GM18517 (cell line): ENCODE results near the gene TNK1.

Experiments used
- ATAC-seq: cut with Tn5 transposase; IDR thresholded peaks from one replicate; pipeline ENCODE4 v1.9.1; 2021; ENCODE audit warnings: mild to moderate bottlenecking, moderate library complexity; ENCODE audit not compliant: unreplicated experiment

Gene TNK1

DNA sequence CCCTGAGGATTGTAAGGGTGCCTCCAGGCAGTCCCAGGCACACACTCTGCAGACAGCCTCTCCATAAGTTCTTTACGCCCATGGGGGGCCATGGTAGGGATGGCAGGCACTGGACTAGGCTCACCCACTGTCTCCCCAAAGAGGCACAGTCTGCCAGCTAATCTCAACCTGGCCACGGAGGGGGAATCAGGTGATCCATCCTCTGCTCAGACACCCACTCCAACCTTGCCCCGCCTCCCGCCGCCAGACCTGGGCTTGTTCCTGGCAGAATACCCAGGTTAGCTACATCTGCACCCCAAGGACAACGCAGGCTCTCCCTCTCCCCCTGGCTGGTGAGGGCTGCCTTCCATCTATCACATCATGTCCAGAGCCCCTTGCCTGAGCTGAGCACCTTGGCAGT, 28.0 kb downstream of the TNK1 start:
- no peak for ATAC-seq

DNA sequence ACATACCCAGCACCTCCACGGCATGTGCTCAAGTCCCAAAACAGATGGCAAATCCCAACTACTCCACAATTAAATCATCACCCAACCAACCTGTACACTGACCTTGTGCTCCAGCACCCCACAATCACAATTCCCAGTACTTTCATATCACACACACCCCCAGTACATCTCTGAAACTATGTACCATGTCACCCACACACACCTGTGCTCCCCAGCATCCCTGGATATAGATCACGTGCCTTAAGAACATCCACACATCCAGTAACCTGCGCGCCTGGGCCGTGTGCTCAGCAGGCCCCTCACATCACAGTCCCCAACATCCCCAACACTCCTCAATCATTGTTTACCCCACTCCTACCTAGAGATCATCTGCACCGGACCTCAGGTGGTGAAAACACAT, 28.8 kb downstream of the TNK1 start:
- ATAC-seq = no peak

DNA sequence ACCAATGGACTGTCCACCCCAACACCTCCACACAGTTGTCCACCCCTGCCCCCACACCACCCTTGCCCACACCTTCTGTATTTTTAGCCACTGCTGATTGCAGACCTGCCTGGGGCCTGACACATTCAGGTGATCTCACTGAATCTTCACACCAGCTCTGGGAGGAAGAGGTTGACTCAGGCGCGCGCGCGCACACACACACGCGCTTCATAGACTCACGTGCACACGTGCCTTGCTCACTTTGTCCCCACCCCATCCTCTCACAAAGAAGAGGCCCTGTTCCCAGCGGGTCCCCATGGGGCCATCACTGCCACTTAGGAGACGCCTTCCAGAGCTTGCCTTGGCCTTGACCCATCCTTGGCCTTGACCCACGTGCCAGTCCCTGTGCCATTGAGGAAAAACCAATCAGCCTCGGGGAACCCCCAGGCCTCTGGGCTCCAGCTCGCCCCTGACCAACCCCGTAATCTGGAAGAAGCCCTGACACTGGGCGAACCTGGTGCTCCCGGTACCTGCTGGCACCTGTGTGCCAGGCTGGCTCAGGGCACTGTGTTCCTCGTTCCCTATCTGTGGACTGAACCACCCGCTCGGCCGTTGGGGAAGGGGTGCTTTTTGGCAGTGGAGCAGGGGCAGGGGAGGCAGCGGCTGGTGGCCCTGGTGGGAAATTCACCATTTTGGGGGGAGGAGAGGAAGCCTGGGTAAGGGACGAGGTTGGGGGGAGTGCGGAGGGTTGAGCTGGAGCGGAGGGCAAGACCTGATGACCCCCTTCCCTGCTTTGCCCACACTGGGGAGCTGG, 29.9 kb downstream of the TNK1 start:
- ATAC-seq = no peak

GRCh38 chr17:7411427-7411750, 30.5 kb downstream of the TNK1 start:
- no peak for ATAC-seq

DNA sequence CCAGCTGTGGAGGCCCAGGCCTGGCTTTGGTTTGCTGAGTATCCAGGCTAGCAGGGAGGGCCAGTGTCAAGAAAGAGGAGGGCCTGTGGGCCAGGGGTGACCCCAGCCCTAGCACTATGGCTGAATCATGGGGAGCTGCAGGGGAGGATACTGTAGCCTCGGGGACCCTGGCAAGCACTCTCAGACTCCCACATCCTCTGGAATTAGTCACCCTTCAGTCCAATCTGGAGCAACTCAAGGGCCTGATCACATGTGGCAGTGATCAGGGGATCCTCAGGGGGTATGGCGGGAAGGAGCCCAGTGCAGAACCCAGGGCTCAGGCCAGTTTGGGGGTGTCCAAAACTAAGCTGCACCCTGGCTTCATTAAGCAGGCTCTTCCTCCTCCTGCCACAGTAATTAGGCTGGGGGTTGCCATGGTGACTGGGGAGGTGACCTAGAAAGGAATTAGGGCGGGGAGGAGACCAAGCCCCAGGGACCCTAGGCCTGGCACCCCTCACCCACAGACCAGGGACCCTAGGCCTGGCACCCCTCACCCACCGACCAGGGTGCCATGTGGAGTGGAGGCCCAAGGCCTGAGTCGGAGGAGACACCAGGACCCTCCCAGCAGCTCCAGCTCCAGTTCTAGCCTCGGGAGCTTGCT, 32.6 kb downstream of the TNK1 start:
- ATAC-seq = no peak

- no peak for ATAC-seq
Measured at GRCh38 chr17:7414837-7415236, 33.9 kb downstream of the TNK1 start.

GRCh38 chr17:7415784-7416183, 34.9 kb downstream of the TNK1 start:
- ATAC-seq = no peak

DNA sequence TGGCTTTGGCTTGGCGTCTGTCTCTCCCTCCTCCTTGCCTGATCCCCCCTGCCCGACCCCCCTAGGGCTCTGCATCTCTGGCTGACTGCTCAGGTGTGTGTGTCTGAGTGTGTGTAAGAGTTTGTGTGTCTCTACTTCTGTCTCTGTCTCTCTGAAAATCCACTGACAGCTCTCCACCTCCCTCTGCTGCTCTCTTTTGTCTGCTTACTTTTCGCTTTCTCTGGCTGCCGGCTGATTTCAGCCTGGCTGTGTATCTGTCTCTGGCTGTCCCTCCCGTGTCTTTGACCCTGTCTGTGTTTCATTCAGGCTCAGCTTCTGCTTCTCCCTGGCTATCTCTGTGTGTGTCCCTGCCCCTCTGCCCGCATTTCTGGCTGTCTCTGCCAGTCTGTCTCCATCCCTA, 35.4 kb downstream of the TNK1 start:
- no peak for ATAC-seq

- ATAC-seq = no peak
Measured at GRCh38 chr17:7417056-7417655, 36.3 kb downstream of the TNK1 start.

DNA sequence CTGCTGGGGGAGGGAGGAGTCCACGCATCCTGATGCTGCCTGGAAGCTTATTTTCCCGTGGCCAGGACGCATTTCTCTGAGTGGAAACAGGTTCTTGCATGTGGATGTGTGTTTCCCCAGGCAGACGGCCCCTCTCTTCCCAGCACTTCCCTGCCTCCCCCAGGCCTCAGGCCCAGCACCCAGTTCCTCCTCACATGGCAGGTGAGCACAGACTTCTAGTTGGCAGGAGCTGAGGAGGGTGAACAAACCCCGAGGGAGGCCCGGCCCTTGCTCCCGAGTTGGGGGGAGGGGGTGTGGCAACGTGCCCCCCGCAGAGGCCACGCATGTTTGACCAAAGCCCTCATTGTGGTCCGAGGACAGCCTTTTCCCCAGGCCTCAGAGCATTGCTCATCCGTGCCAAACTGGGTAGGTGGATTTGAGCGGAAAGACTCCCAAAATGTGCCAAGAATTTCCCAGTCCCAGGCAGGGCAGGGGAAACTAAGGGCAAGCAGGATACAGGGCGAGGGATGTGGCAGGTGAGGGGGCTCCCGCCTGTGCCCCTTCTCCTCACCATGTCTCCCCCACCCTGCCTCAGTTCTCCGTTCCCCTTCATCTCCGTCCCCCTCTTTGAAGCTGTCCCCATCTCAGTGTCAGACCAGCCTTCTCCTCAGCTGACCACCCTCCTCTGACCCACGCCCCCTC, 37.7 kb downstream of the TNK1 start:
- no peak for ATAC-seq

DNA sequence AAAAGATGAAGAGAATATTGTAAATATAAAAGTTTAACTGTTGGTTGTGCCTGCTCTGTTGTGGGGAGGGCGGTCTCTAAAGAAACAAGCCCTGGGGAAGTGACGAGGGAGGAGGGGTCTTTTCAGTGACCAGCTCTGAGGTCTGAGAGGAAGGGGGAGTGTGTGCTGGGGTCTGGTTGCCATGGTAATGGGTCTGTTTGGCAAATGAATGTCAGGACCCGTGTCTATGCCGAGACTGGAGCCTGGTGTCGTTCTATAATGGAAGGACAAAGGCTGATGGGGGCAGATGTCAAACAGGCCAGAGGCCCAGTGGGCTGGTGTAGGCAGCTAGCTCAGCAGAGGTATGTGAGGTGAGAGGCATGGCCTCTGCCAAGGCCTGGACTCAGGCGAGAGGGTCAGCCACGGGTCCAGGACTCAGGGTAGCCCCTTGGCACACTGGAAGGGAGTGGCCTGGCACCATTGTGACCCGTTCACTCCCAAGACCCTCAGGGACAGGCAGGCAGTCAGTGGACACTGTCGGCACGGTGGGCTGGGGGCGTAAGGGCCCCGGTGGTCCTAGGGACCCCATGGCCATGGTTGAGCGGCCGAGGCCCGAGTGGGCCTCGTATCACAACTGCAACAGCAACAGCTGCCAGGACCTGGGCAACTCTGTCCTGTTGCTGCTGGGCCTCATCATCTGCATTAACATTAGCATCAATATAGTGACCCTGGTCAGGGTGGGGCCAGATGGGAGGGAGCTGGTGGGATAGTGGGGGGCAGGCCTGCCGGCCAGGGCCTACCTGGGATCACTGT, 39.1 kb downstream of the TNK1 start, which contains the start of gene SPEM1:
Gene SPEM1 (plus strand): TSS at position 506 of the 792 bp plus-strand sequence. CDS start 61 bp downstream, at position 567.
- ATAC-seq = no peak

- no peak for ATAC-seq
Measured at GRCh38 chr17:7421186-7421585, 40.3 kb downstream of the TNK1 start.

- ATAC-seq = no peak
Measured at GRCh38 chr17:7423679-7424078, 42.8 kb downstream of the TNK1 start.

GRCh38 chr17:7425316-7425715, 44.4 kb downstream of the TNK1 start, which contains the start of gene SPEM2:
SPEM2 (plus strand) TSS chr17:7425616; CDS start chr17:7425689, 73 bp downstream.
- no peak for ATAC-seq

DNA sequence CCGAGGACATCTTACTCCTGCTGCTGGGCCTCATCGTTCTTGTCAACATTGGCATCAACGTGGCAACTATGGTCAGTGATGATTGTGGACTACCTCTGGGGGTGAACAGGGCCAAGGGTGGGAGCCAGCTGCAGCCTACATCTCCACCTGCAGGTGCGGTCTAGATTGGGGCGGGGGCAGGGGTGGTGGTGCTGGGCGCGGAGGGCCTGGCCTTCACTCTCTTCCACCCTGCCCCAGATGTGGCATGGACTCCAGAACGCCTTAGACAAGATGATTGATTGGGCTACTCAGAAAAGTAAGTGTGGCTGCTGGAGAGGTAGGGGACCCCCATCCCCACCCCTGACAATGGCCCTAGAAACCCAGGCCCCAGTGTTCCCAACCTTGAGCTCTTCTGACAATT, 44.9 kb downstream of the TNK1 start:
- ATAC-seq = no peak

DNA sequence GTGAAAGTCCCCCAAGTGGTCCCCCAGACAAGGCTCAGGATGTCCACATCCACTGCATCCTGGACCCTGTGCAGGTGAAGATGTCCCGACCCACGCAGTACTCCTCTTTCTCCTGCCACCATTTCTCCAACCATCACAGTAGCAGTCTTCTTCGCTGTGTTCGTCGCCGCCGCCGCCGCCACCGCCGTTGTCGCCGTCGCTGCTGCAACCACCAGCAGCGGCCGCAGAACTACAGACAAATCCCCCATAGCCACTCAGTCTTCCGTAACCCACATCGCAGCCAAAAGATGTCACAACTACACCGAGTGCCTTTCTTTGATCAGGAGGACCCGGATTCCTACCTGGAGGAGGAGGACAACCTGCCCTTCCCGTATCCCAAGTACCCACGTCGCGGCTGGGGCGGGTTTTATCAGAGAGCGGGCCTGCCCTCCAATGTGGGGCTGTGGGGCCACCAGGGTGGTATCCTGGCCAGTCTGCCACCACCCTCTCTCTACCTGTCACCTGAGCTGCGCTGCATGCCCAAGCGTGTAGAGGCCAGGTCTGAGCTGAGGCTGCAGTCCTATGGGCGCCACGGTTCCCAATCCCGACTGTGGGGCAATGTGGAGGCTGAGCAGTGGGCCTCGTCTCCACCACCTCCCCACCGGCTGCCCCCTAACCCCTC, 45.4 kb downstream of the TNK1 start:
- no peak for ATAC-seq

DNA sequence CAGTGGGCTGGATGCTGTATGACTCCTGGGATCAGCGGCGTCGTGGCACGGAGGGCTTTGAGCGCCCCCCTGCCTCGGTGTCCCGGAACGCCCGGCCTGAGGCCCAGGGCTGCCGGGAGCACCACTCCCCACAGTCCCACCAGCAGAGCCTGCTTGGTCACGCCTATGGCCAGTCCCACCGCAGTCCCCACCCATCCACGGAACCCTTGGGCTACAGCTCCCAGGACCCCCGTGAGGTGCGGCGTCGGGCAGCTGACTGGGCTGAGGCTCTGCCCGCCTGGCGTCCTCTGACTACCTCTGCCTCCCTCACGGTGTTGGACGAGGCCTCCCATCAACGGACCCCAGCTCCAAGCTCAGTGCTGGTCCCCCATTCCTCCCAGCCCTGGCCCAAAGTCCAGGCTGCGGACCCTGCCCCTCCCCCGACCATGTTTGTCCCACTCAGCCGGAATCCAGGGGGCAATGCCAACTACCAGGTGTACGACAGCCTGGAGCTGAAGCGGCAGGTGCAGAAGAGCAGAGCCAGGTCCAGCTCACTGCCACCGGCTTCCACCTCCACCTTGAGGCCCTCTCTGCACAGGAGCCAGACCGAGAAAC, 46.1 kb downstream of the TNK1 start:
- no peak for ATAC-seq

DNA sequence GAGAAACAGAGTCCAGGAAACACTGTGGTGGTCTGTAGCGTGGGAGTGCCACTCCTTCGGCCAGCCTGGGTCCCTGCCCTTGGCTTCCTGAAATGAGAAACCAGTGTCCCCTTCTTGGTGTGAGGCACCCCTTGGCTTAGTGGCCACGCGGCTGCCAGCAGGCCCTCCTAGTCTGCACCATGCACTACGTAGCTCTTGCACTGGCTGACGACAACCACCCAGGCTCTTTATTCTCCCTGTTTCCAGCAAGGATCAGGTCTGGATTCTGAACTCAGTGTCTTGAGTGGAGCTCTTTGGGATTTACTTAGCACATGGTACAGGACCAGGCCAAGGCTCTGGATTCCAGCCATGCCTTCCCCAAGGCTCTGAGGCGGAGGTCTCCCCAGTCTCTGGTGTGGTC, 46.7 kb downstream of the TNK1 start:
- no peak for ATAC-seq

DNA sequence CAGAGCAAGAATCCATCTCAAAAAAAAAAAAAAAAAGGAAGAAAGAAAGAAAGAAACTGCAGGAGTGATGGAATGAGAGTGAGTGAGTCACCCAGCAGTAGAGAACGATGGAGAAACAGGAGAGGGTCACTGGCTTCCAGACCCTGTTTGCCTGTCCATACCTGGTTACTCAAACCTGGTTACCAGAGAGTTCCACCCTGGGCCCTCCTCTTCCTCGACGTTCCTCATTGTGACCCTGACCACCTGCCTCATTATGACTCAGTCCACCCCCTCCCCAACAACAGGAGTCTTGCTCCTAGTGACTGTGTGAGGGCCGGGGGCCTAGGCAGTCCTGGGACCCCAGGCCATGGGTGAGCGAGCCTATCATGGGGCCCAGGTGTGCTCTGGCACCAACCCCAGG, 47.7 kb downstream of the TNK1 start, which contains the start of gene SPEM3:
Gene SPEM3 (plus strand): TSS at position 301 of the 400 bp plus-strand sequence. CDS start 46 bp downstream, at position 347.
- no peak for ATAC-seq

GRCh38 chr17:7429722-7430121, 48.8 kb downstream of the TNK1 start:
- ATAC-seq = no peak
